Gastroesophageal sphincter (tissue), 3 donors: ENCODE results near the gene VGLL3.

Experiments used
- CTCF ChIP-seq, 4 experiments: fragments of 200-600 bp in 2 of 4; fragments of 450-650 bp in 2 of 4; sonication (generic) in 1 of 4; IDR thresholded peaks; one replicate each; pipeline ENCODE4 v1.5.1; 2017 to 2019; ENCODE audit warnings: antibody characterized with exemption in 4 of 4, mild to moderate bottlenecking in 2 of 4, moderate library complexity in 2 of 4
- EP300 ChIP-seq: sonication (generic); formaldehyde crosslinking; IDR thresholded peaks from one replicate; pipeline ENCODE4 v1.6.1; 2017; ENCODE audit warnings: antibody characterized with exemption, mild to moderate bottlenecking
- POLR2A ChIP-seq, 2 donors: fragments of 450-650 bp; IDR thresholded peaks; one replicate each; pipeline ENCODE4 v1.6.1; 2017; ENCODE audit warnings: antibody characterized with exemption in 2 of 2, mild to moderate bottlenecking in 2 of 2, moderate library complexity in 1 of 2
- POLR2AphosphoS5 ChIP-seq: sonication (generic); formaldehyde crosslinking; IDR thresholded peaks from one replicate; pipeline ENCODE4 v1.6.1; 2017; ENCODE audit warnings: antibody characterized with exemption

- no peak for TF ChIP-seq CTCF (IDR thresholded peaks at IDR 0.05)
- TF ChIP-seq POLR2A (IDR thresholded peaks at IDR 0.05): no peak
- no peak for TF ChIP-seq POLR2AphosphoS5
- TF ChIP-seq EP300: no peak
These were observed 3.6 kb downstream of the VGLL3 start for GRCh38 chr3:86987421-86987715.
